Colonic mucosa (tissue), 4 donors: ENCODE measurements around the gene PKNOX2. TPM values are rescaled to one million over a fixed set of nuclear protein-coding genes. Genes with fewer than 3 reads are reported as not detected.

Experiments used
- DNase-seq: peaks from one replicate; pipeline ENCODE4 v3.0.0-alpha.2; 2020
- H3K27ac ChIP-seq: fragments of 200-600 bp; one replicate; pipeline ENCODE4 v1.8.0; 2021
- H3K27me3 ChIP-seq: fragments of 200-600 bp; one replicate; pipeline ENCODE4 v1.8.0; 2021
- H3K36me3 ChIP-seq: fragments of 200-600 bp; one replicate; pipeline ENCODE4 v1.8.0; 2021
- H3K4me1 ChIP-seq: fragments of 200-600 bp; one replicate; pipeline ENCODE4 v1.8.0; 2021; ENCODE audit warnings: mild to moderate bottlenecking
- H3K4me3 ChIP-seq: fragments of 200-600 bp; one replicate; pipeline ENCODE4 v1.8.0; 2021
- H3K9ac ChIP-seq, 2 donors: one replicate each; pipeline ENCODE4 v1.7.0; 2013; ENCODE audit warnings: control low read depth in 2 of 2, low read depth in 2 of 2, low read length in 2 of 2
- H3K9me3 ChIP-seq: fragments of 200-600 bp; one replicate; pipeline ENCODE4 v1.8.0; 2021
- CTCF ChIP-seq: fragments of 200-600 bp; IDR thresholded peaks from one replicate; pipeline ENCODE4 v1.8.0; 2022; ENCODE audit warnings: antibody characterized with exemption, mild to moderate bottlenecking
- intact Hi-C: fragments of 100-400 bp; cut with DNase I; formaldehyde crosslinking; loops from one replicate; pipeline ENCODE4 v1.14.1; 2022
- total RNA-seq, 2 donors: library from RNA; stranded (reverse); fragmentation: NEBNext Ultra II Directional in 1 of 2; extraction: Animal tissue kit (Norgen Biotek cat#: 25700) in 1 of 2; gene quantifications; one replicate each; pipeline ENCODE4 v1.2.1, GENCODE V29; 2021
- donor health status: healthy.
- donor health status: DM: no; HTN: no; CAD: no.
- donor health status: DM: no; HTN: no; CAD: no.

Gene PKNOX2
- total RNA-seq, 2 donors from 2014 or later = 0.52 to 1.3 TPM

GRCh38 chr11:125233736-125234275 is 69.3 kb downstream of the PKNOX2 start:
- DNase-seq = no peak
- Histone ChIP-seq H3K36me3 (no peaks in the 10 kb centered on the region), H3K4me3 (no peak overlapping the region)

DNA sequence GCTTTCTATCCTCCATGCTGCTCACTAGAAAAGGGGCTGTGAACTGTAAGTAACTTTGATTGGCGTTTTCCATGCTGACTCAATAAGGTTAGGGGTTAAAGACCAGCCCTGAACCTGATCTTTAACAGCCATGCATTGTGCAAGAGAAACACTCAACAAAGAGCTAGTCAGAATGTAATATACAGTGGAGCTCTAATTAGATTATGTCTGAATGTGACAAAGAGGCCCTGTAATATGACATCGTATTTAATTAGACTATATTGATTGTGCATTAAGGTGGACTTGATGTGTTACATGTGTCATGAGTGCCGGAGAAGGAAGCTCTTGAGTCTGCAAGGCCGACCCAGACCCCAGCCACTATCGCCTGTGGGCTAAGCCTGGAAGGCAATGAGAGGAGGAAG is 70.5 kb downstream of the PKNOX2 start:
- H3K4me3 ChIP-seq = no peak overlapping the region
- H3K4me1 ChIP-seq = no peaks in the 10 kb centered on the region
- no peaks in the 10 kb centered on the region for H3K9me3 ChIP-seq
- H3K9ac ChIP-seq = no peak overlapping the region
- intact Hi-C loops = no loop called here
- H3K27ac ChIP-seq = no peak overlapping the region
- TF ChIP-seq CTCF = no peak
- H3K36me3 ChIP-seq = no peaks in the 10 kb centered on the region
- H3K27me3 ChIP-seq = no peaks in the 10 kb centered on the region
- DNase-seq = no peak

More at GRCh38 chr11:125233736-125234275, 69.3 kb downstream of the PKNOX2 start:
- no peak for TF ChIP-seq CTCF
- H3K9me3 ChIP-seq = no peaks in the 10 kb centered on the region
- intact Hi-C loops = no loop called here
- H3K9ac ChIP-seq = no peak overlapping the region
- no peaks in the 10 kb centered on the region for H3K27me3 ChIP-seq
- H3K27ac ChIP-seq = no peak overlapping the region
- no peaks in the 10 kb centered on the region for H3K4me1 ChIP-seq

- no peak for TF ChIP-seq CTCF
- DNase-seq = no peak
- Histone ChIP-seq H3K36me3 (no peaks in the 10 kb centered on the region), H3K27ac (no peak overlapping the region), H3K9me3 (no peaks in the 10 kb centered on the region), H3K9ac (no peak overlapping the region), H3K4me3 (no peak overlapping the region), H3K27me3 (no peaks in the 10 kb centered on the region), H3K4me1 (no peaks in the 10 kb centered on the region)
- intact Hi-C loops = no loop called here
Observed at GRCh38 chr11:125236072-125236825, 71.7 kb downstream of the PKNOX2 start.

DNA sequence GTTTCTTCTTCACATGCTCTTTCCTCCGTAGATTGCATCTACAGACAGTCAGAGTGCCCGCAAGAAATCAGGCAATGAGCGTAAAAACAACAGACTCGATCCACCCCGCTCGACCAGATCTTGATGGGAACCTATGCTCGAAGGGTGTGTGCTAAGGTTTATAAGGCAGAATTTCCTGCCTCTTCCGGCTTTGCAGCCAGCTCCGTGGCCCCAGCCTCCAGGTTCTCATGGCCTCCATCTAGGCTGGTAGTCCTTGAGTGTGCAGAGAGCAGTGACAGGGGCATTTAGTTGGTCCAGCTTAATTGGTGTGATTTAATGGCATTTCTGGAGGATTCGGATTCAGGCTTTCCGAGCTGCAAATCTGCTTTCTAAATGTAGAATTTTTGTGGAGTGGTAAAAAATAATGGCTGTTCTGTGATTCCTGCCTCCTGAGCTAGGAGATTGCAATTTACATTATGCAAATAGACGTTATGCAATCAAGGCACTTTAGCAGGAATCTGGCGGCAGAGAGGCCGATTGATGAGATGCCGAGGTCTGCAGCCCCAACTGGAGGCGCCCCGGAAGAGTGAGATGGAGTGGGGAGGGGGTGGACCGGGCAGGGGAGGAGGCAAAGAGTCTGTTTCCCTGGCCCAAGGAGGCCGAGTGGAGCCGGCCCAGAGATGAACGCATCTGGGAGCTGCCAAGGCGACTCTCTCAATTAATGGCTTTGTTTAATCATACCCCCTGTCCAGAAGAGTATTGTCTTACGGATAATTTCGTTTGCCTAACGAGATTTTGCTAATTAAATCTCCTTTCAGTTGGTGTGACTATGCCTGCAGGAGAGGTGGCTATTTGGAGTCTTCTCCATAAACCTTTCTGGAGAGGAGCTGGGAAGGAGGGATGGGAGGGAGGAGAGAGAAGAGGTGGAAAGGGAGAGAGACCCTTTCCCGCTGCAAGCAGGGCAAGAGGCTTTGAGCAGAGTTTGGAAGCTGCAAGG is 75.3 kb downstream of the PKNOX2 start:
- Histone ChIP-seq H3K4me3 (no peak overlapping the region), H3K27me3 (no peaks in the 10 kb centered on the region), H3K4me1 (no peaks in the 10 kb centered on the region), H3K36me3 (no peaks in the 10 kb centered on the region), H3K27ac (no peak overlapping the region), H3K9ac (no peak overlapping the region), H3K9me3 (no peaks in the 10 kb centered on the region)
- intact Hi-C loops = no loop called here
- no peak for DNase-seq
- TF ChIP-seq CTCF = no peak

- no peaks in the 10 kb centered on the region for H3K36me3 ChIP-seq
- no peak for TF ChIP-seq CTCF
- DNase-seq = no peak
Observed at GRCh38 chr11:125241104-125241503, 76.6 kb downstream of the PKNOX2 start.

More at GRCh38 chr11:125241104-125241503, 76.6 kb downstream of the PKNOX2 start:
- Histone ChIP-seq H3K9ac (no peak overlapping the region), H3K4me3 (no peak overlapping the region), H3K27me3 (no peaks in the 10 kb centered on the region), H3K27ac (no peak overlapping the region), H3K9me3 (no peaks in the 10 kb centered on the region), H3K4me1 (no peaks in the 10 kb centered on the region)
- intact Hi-C loops = no loop called here
